ENCODE measurements around the gene APCS.

APCS gene

GRCh38 chr1:159587461-159587951 lies at the start of gene APCS:
APCS (plus strand) TSS chr1:159587826; CDS start chr1:159587922, 96 bp downstream.
- no peak for DNase-seq (ENCODE audit: low read depth, low spot score)

- DNase-seq (ENCODE audit: low read depth, low spot score), result no peak
Measured at GRCh38 chr1:159548126-159548525, 39.5 kb upstream of the APCS start.

GRCh38 chr1:159554261-159554660 lies 33.4 kb upstream of the APCS start:
- DNase-seq (ENCODE audit: low read depth, low spot score), result no peak

- no peak for DNase-seq (ENCODE audit: low read depth, low spot score)
Measured at GRCh38 chr1:159554696-159555095, 32.9 kb upstream of the APCS start.

- DNase-seq (ENCODE audit: low read depth, low spot score), result no peak
Measured at GRCh38 chr1:159556931-159557369, 30.7 kb upstream of the APCS start.

- no peak for DNase-seq (ENCODE audit: low read depth, low spot score)
Measured at GRCh38 chr1:159560599-159560998, 27.0 kb upstream of the APCS start.

GRCh38 chr1:159561497-159561896 lies 26.1 kb upstream of the APCS start:
- no peak for DNase-seq (ENCODE audit: low read depth, low spot score)

- DNase-seq (ENCODE audit: low read depth, low spot score), result no peak
Measured at GRCh38 chr1:159562680-159563079, 24.9 kb upstream of the APCS start.

- DNase-seq (ENCODE audit: low read depth, low spot score), result no peak
Measured at GRCh38 chr1:159577446-159577845, 10.2 kb upstream of the APCS start.

- DNase-seq (ENCODE audit: low read depth, low spot score), result no peak
Measured at GRCh38 chr1:159580340-159580739, 7.3 kb upstream of the APCS start.

- no peak for DNase-seq (ENCODE audit: low read depth, low spot score)
Measured at GRCh38 chr1:159581422-159581821, 6.2 kb upstream of the APCS start.

GRCh38 chr1:159584536-159584935 lies 3.1 kb upstream of the APCS start:
- DNase-seq (ENCODE audit: low read depth, low spot score), result no peak

GRCh38 chr1:159591981-159592380 lies 4.4 kb downstream of the APCS start:
- no peak for DNase-seq (ENCODE audit: low read depth, low spot score)

GRCh38 chr1:159594625-159595405 lies 7.2 kb downstream of the APCS start:
- no peak for DNase-seq (ENCODE audit: low read depth, low spot score)

GRCh38 chr1:159598196-159598595 lies 10.6 kb downstream of the APCS start:
- DNase-seq (ENCODE audit: low read depth, low spot score), result peak; percentile 15

- no peak for DNase-seq (ENCODE audit: low read depth, low spot score)
Measured at GRCh38 chr1:159600894-159601293, 13.3 kb downstream of the APCS start.

GRCh38 chr1:159602501-159602999 lies 14.9 kb downstream of the APCS start:
- DNase-seq (ENCODE audit: low read depth, low spot score), result no peak

GRCh38 chr1:159612211-159612885 lies 24.7 kb downstream of the APCS start:
- no peak for DNase-seq (ENCODE audit: low read depth, low spot score)

- no peak for DNase-seq (ENCODE audit: low read depth, low spot score)
Measured at GRCh38 chr1:159632922-159633321, 45.3 kb downstream of the APCS start.
